Measurements from ENCODE around the gene ZNF628.

ZNF628 gene

DNA sequence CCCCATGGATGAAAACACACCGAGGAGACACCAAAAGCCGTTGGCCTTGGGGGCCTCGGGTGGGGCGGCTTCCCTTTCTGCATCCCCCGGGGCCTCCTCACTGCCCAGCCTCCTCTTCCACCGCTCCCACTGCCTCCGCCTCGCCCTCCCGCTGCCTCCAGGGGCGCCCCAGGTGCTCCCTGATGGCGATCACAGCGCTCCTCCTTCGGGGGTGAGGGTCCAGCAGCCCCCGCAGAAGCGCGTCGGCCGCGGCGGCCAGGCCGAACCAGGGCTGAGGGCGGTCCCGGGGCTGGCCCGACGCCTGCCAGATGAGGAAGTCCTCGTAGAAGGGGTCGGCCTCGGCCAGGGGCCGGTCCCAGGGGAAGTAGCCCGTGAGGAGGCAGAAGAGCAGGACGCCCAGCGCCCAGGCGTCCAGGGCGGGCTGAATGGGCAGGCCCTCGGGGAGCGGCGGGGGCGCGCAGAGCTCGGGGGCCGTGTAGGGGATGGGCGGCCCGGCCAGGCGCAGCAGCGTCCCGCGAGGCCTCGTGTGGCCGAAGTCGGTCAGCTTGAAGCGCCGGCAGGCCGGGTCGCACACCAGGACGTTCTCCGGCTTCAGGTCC, 53.3 kb downstream of the ZNF628 start:
- DNase-seq (ENCODE audit: low read depth, low spot score): no peak

DNA sequence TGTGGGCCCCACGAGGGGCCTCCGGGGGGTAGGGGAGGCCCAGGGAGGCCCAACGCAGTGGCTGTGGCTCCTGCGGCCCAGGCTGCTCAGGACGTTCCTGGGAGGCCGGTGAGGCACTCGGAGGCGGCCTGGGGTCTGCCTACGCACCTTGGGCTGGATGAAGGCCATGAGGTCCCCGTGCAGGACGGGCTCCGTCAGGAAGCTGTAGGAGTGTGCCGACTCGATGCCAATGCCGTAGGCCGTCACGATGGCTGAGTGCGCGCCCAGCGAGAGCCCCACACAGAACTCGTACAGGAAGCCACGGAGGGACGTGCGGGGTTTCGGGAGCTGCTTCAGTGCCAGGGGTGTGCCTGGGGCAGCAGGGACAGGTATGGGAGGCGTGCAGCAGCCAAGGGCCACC, 54.6 kb downstream of the ZNF628 start:
- no peak for DNase-seq (ENCODE audit: low read depth, low spot score)

Data from smooth muscle cell of the brain vasculature (primary cell).